ENCODE data around the gene FBXO10.

FBXO10 gene

GRCh38 chr9:37554318-37554717 lies 21.9 kb downstream of the FBXO10 start:
- no peak for DNase-seq (ENCODE audit: low read depth in 1 of 2, low spot score in 1 of 2)

DNA sequence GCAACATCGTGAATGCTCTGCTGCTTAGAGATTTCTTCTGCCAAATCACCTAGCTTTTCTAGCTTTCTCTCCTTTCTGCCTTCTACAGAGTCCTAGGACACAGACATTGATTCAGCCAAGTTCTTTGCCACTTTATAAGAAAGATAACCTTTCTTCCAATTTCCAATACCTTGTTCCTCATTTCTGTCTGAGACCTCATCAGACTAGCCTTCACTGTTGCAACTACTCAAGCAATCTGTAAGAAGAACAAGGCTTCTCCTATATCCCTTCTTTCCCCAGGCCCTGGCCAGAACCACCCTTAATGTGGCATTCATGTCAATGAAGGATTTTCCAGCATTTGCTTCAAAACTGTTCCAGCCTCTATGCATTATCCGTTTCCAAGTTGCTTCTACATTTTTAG lies 24.3 kb downstream of the FBXO10 start:
- no peak for DNase-seq (ENCODE audit: low read depth in 1 of 2, low spot score in 1 of 2)

DNA sequence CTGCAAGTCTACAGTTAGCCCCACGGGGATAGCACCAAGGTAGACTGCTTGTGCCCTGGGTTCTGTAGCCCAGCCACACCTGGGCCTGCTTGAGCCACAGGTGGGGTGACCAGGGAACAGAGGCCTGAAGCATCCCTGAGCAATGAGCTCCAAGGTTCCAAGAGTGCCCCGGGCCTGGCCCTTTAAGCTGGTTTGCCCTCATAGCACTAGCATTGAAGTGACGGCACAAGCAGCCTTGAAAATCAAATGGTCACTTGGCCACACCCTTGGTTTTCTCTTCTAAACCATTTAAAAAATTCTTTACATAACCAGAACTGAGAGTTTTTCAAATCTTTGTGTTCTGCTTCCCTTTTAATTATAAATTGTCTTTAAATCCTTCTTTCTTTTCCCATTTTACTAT lies 24.7 kb downstream of the FBXO10 start:
- no peak for DNase-seq (ENCODE audit: low read depth in 1 of 2, low spot score in 1 of 2)

GRCh38 chr9:37550781-37551180 lies 25.4 kb downstream of the FBXO10 start:
- DNase-seq (ENCODE audit: low read depth in 1 of 2, low spot score in 1 of 2): no peak

GRCh38 chr9:37549527-37549926 lies 26.7 kb downstream of the FBXO10 start:
- no peak for DNase-seq (ENCODE audit: low read depth in 1 of 2, low spot score in 1 of 2)

DNA sequence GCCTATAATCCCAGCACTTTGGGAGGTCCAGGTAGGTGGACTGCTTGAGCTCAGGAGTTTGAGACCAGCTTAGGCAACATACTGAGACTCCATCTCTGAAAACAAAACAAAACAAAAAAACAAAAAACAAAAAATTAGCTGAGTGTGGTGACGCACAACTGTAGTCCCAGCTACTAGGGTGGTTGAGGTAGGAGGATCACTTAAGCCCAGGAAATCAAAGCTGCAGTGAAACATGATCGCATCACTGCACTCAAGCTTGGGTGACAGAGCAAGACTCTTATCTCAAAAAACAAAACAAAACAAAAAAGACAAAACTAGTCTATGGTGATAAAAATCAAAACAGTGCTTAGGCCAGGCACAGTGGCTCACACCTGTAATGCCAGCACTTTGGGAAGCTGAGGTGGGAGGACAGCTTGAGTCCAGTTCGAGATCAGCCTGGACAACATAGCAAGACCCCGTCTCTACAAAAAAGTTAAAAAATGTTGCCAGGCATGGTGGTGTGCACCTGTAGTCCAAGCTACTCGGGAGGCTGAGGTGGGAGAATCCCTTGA lies 28.8 kb downstream of the FBXO10 start:
- no peak for DNase-seq (ENCODE audit: low read depth in 1 of 2, low spot score in 1 of 2)

GRCh38 chr9:37543468-37543867 lies 32.7 kb downstream of the FBXO10 start:
- DNase-seq (ENCODE audit: low read depth in 1 of 2, low spot score in 1 of 2): no peak

DNA sequence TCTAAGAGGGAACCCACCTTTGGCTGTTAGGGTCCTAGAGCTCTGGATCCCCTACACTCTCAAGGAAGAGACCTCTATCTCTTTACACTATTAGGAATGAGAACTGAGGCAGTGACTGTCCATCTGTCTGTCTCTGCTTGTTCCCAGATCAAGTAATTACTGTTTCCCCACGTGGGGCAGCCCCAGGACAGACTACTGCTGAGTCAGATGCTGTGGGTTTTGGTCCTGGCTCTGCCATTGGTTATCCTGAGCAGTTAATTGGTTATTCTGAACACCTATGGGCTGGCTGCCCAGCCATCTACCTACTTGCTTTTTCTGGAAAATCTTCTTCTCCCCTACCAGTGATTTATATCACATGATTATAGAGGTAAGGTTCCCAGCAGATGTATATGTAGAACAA lies 33.3 kb downstream of the FBXO10 start:
- no peak for DNase-seq (ENCODE audit: low read depth in 1 of 2, low spot score in 1 of 2)

- no peak for DNase-seq (ENCODE audit: low read depth in 1 of 2, low spot score in 1 of 2)
Observed at GRCh38 chr9:37542488-37542887, 33.7 kb downstream of the FBXO10 start.

- no peak for DNase-seq (ENCODE audit: low read depth in 1 of 2, low spot score in 1 of 2)
Observed at GRCh38 chr9:37541465-37541864, 34.7 kb downstream of the FBXO10 start.

DNA sequence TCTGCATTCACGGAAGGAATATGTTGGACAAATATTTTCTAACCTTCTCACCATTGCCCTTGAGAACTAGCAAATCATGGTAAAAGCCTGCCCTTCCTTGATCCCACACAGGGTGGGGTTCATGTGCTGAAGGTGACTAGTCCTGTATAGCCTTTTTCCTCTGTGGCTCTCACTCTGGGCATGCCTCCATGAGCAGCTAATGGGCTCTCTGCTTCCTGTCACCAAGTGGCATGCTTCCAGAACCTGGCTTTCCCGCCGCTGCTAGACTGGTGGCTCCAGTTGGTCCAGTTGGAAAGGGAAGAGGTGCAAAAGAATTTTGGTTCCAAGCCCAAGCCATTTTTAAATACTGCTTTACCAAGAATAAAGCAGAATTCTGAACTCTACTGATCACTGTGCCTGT lies 35.5 kb downstream of the FBXO10 start:
- DNase-seq (ENCODE audit: low read depth in 1 of 2, low spot score in 1 of 2): no peak

DNA sequence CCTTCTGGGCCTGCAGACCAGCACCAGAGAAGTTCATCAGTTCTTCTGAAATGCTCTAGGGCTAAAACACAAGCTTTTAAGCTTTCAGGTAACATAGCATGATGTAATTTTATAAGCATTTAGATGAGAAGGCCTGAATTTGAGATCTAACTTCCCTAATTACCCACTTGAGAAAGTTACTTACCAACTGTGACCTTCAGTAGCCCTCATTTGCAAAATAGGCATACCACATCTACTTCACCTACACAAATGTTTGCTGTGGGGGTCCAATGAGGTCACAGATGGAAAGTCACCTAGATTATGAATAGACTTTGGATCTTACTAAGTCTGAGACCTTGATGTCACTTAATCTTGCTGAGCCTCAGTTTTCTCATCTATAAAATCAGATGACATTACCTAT lies 36.5 kb downstream of the FBXO10 start:
- no peak for DNase-seq (ENCODE audit: low read depth in 1 of 2, low spot score in 1 of 2)

GRCh38 chr9:37538099-37538498 lies 38.1 kb downstream of the FBXO10 start:
- DNase-seq (ENCODE audit: low read depth in 1 of 2, low spot score in 1 of 2): no peak

GRCh38 chr9:37534901-37535300 lies 41.3 kb downstream of the FBXO10 start:
- no peak for DNase-seq (ENCODE audit: low read depth in 1 of 2, low spot score in 1 of 2)

DNA sequence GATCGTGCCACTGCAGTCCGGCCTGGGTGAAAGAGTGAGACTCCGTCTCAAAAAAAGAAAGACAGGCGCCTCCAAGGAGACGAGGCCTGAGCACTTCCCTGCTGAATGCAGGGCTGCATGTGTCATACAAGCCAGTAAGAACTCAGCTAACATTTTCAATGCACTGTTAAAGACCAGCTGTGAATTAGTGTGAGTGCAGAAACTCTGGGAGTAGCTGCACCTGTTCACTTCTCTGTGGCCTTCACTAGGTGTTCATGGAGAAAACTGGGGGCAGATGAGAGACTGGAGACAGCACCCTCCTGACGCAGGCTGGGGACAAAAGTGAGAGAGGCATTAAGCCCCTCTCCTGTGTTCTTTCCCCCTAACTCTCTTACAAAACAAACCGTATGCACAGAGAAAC lies 41.8 kb downstream of the FBXO10 start:
- DNase-seq (ENCODE audit: low read depth in 1 of 2, low spot score in 1 of 2): no peak

GRCh38 chr9:37531699-37532098 lies 44.5 kb downstream of the FBXO10 start:
- no peak for DNase-seq (ENCODE audit: low read depth in 1 of 2, low spot score in 1 of 2)

GRCh38 chr9:37528652-37529471 lies 47.3 kb downstream of the FBXO10 start:
- DNase-seq (ENCODE audit: low read depth in 1 of 2, low spot score in 1 of 2): peak; percentile 56 to 57

GRCh38 chr9:37523916-37524315 lies 52.3 kb downstream of the FBXO10 start:
- no peak for DNase-seq (ENCODE audit: low read depth in 1 of 2, low spot score in 1 of 2)

- no peak for DNase-seq (ENCODE audit: low read depth in 1 of 2, low spot score in 1 of 2)
Observed at GRCh38 chr9:37522971-37523370, 53.2 kb downstream of the FBXO10 start.

- no peak for DNase-seq (ENCODE audit: low read depth in 1 of 2, low spot score in 1 of 2)
Observed at GRCh38 chr9:37521111-37521510, 55.1 kb downstream of the FBXO10 start.

GRCh38 chr9:37520641-37521040 lies 55.5 kb downstream of the FBXO10 start:
- DNase-seq (ENCODE audit: low read depth in 1 of 2, low spot score in 1 of 2): no peak

GRCh38 chr9:37517923-37518322 lies 58.3 kb downstream of the FBXO10 start:
- DNase-seq (ENCODE audit: low read depth in 1 of 2, low spot score in 1 of 2): no peak
